Prostate gland (tissue), 2 donors: ENCODE results near the gene PRKAG2. TPM values are rescaled to one million over a fixed set of nuclear protein-coding genes. Genes with fewer than 3 reads are reported as not detected.

Experiments
- DNase-seq: peaks from one replicate; pipeline ENCODE4 v3.0.0-alpha.2; 2019; ENCODE audit warnings: low spot score
- H3K27ac ChIP-seq, 2 donors: fragments of 200-600 bp; sonication (generic); 2 replicates each; pipeline ENCODE4 v1.5.1; 2017 to 2019
- H3K27me3 ChIP-seq: fragments of 200-600 bp; sonication (generic); replicated peaks from 2 replicates; pipeline ENCODE4 v1.5.1; 2019; ENCODE audit not compliant: insufficient read depth
- H3K36me3 ChIP-seq, 2 donors: fragments of 200-600 bp; sonication (generic); 1 replicate in 1 of 2; 2 replicates in 1 of 2; pipeline versions ENCODE4 v1.5.1 to v1.8.1; 2017 to 2019
- H3K4me1 ChIP-seq: fragments of 200-600 bp; sonication (generic); replicated peaks from 2 replicates; pipeline ENCODE4 v1.5.1; 2019
- H3K4me3 ChIP-seq, 2 donors: fragments of 200-600 bp; sonication (generic); 2 replicates each; pipeline ENCODE4 v1.5.1; 2017 to 2019
- H3K9me3 ChIP-seq: fragments of 200-600 bp; sonication (generic); 2 replicates; pipeline ENCODE4 v1.5.1; 2017
- POLR2A ChIP-seq: fragments of 450-650 bp; IDR thresholded peaks from one replicate; pipeline ENCODE4 v1.6.1; 2016; ENCODE audit warnings: antibody characterized with exemption, mild to moderate bottlenecking
- POLR2AphosphoS5 ChIP-seq: sonication (generic); formaldehyde crosslinking; IDR thresholded peaks from one replicate; pipeline ENCODE4 v1.6.1; 2017; ENCODE audit warnings: antibody characterized with exemption
- WGBS: methylation state at CpG from one replicate; pipeline ENCODE4 v1.1.5; 2018; 5-methylcytosine and 5-hydroxymethylcytosine counted together
- intact Hi-C: fragments of 100-400 bp; cut with DNase I; formaldehyde crosslinking; loops from one replicate; pipeline ENCODE4 v1.14.2; 2022
- total RNA-seq, 2 donors: library from RNA; depleted of rRNA; stranded (reverse); fragments of >200 nt; gene quantifications; one replicate each; pipeline ENCODE4 v1.1.0, GENCODE V29; 2016
- TF ChIP-seq, protein P1 (sequence below), 4 experiments: fragments of 200-600 bp in 2 of 4; fragments of 450-650 bp in 2 of 4; sonication (generic) in 2 of 4; IDR thresholded peaks; 1 replicate in 3 of 4; 2 replicates in 1 of 4; pipeline ENCODE4 v1.5.1; 2016 to 2019; ENCODE audit warnings: antibody characterized with exemption in 4 of 4, mild to moderate bottlenecking in 2 of 4, moderate library complexity in 2 of 4

The PRKAG2 gene
- total RNA-seq, 2 donors from 2014 or later, result 31.6 to 38.1 TPM

DNA sequence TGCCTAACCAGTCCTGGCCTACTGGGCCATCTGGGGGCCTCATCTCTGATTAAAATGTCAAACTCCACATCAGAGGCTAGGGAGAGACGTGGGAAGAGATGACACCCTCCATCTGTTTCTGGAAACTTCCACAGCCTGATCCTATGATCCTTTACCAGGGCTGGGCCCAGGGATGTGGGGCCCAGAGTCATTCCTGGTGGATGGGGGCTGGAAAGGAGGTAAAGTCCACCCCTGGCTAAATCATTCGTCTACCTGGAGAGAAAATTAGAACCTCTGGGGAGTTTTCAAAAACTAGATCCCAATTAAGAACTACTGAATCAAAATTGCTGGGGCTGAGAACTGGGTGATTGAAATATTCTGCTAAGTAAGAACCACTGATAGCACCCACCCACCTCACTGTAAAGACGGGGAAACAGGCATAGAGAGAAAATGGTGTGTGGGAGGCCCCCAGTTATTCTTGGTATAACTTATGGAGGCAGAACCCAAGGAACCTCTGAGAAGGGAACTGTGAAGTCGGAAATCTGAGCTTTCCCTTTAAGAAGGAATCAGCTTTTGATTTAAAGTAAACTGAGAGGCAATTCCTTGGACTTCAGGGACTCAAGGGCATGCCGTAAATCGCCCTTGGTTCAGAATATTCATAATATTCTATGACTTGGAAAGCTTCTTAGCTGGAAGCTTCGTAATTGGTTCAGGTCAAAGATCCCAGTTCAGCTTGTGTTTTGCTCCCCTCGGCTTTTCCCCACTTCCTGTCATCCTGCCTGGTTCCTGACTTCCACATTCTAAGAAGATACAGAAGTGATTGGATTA lies 53.1 kb downstream of the PRKAG2 start:
- TF ChIP-seq POLR2A (no peak), POLR2AphosphoS5 (no peak)
- TF ChIP-seq, protein P1, sequence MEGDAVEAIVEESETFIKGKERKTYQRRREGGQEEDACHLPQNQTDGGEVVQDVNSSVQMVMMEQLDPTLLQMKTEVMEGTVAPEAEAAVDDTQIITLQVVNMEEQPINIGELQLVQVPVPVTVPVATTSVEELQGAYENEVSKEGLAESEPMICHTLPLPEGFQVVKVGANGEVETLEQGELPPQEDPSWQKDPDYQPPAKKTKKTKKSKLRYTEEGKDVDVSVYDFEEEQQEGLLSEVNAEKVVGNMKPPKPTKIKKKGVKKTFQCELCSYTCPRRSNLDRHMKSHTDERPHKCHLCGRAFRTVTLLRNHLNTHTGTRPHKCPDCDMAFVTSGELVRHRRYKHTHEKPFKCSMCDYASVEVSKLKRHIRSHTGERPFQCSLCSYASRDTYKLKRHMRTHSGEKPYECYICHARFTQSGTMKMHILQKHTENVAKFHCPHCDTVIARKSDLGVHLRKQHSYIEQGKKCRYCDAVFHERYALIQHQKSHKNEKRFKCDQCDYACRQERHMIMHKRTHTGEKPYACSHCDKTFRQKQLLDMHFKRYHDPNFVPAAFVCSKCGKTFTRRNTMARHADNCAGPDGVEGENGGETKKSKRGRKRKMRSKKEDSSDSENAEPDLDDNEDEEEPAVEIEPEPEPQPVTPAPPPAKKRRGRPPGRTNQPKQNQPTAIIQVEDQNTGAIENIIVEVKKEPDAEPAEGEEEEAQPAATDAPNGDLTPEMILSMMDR (IDR thresholded peaks at IDR 0.05), result no peak

DNA sequence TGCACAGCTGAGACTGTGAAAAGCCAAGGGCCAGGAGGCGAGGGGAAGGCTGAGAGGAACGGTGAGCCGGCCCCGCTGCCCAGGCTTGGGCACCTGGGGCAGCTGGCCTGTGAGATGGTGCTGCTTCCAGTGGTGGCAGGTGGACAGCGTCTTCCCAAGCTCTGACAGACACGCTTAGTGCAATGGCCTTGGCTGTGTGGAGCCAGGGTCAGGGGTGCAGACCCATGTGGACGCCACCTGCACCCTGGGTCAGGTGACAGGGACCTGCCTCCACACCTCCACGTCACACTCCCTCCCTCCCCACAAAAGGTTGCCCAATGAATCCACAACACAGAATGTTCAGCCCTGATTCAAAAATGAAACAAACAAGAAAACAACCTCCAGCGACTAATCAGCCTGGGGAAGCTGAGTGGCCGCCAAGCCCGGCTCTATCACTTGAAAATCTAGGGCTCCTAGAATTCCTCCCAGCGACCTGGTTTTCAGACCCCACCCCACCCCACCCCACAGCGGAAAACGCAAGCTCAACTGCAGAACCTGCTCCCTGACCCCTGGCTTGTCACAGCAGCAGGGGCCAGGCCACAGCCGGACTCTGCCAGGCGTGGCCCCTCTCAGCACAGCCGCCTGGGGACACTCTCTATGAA lies 54.3 kb downstream of the PRKAG2 start:
- DNase-seq, result no peak
- 89% methylated on average over 17 of the region's 17 CpGs for WGBS
- no peak for TF ChIP-seq POLR2AphosphoS5
- TF ChIP-seq, protein P1 (IDR thresholded peaks at IDR 0.05), result no peak
- no peak for TF ChIP-seq POLR2A
- Histone ChIP-seq H3K9me3 (no peaks in the 10 kb centered on the region), H3K27ac (no peak overlapping the region), H3K27me3 (no peaks in the 10 kb centered on the region), H3K4me3 (no peak overlapping the region), H3K4me1 (peaks cover 3% of the 10 kb centered on the region), H3K36me3 (no peaks in the 10 kb centered on the region)
- intact Hi-C loops, result no loop called here

More for the DNA sequence above, 53.1 kb downstream of the PRKAG2 start:
- no peak for DNase-seq
- Histone ChIP-seq H3K27me3 (no peaks in the 10 kb centered on the region), H3K4me3 (no peak overlapping the region), H3K27ac (no peak overlapping the region), H3K9me3 (no peaks in the 10 kb centered on the region), H3K4me1 (peaks cover 2% of the 10 kb centered on the region), H3K36me3 (no peaks in the 10 kb centered on the region)
- 59% methylated on average over 8 of the region's 8 CpGs for WGBS
- intact Hi-C loops, result no loop called here

DNA sequence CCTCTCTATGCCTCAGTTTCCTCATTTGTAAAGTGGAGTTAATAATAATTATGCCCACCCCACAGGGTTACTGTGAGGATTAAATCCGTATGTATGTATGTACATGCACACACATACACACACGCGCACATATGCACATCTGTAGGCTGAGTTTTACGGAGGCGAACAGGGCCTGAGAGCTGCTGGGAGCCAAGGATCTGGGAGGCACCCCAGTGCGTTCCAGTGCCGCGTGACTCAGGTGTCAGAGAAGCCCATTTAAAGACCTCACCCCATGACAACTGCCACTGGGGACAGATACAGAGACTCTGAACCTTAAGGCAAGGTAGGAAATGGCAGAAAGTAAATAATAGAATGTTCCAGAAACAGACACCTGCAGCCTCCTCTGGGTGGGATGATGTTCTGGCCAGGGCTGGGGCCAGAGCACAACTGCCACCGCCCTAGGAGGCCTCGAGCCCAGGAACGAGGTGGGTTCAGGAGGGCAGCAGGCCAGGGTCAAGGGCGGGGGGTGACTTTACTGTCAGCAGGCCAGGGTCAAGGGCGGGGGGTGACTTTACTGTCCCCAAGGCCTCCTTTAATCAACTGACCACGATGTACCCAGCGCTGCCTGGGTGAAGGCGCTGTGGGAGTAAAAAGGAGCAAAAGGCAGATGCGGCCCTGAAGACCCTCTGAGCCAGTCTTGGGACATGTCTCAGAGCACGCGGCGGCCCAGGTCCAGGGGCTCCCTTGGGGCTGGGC lies 54.9 kb downstream of the PRKAG2 start:
- intact Hi-C loops, result no loop called here
- no peak overlapping the region for H3K4me3 ChIP-seq
- no peaks in the 10 kb centered on the region for H3K27me3 ChIP-seq
- H3K4me1 ChIP-seq, result peaks cover 3% of the 10 kb centered on the region
- DNase-seq, result no peak
- H3K27ac ChIP-seq, result no peak overlapping the region
- no peak for TF ChIP-seq POLR2AphosphoS5
- TF ChIP-seq POLR2A, result no peak
- TF ChIP-seq, protein P1 (IDR thresholded peaks at IDR 0.05), result no peak
- 88% methylated on average over 20 of the region's 20 CpGs for WGBS
- no peaks in the 10 kb centered on the region for H3K9me3 ChIP-seq
- H3K36me3 ChIP-seq, result no peaks in the 10 kb centered on the region

DNA sequence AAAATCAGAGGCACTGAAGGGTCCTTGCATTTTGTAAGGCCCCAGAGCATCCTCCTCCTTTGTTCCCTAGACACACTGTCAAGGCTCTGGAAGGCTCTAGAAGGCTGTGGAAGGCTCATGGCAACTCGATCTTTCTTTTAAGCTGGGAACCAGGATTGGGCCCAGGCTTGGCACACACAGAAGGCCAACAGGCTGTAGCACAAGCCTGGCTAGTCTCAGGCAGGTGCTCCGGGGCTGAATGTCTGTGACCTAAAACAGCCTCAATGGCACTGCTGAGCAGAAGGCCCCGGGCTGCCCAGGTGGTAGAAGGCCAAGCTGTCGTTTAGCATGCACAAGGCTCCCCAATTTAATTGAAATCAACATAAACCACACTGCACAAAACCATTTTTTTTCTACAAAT lies 55.7 kb downstream of the PRKAG2 start:
- no peaks in the 10 kb centered on the region for H3K36me3 ChIP-seq
- H3K4me3 ChIP-seq, result no peak overlapping the region
- peaks cover 3% of the 10 kb centered on the region for H3K4me1 ChIP-seq
- TF ChIP-seq POLR2A (no peak), POLR2AphosphoS5 (no peak)
- TF ChIP-seq, protein P1 (IDR thresholded peaks at IDR 0.05), result no peak
- DNase-seq, result no peak
- H3K9me3 ChIP-seq, result no peaks in the 10 kb centered on the region
- intact Hi-C loops, result no loop called here
- no peak overlapping the region for H3K27ac ChIP-seq
- no peaks in the 10 kb centered on the region for H3K27me3 ChIP-seq
- WGBS, result 89% methylated on average over 4 of the region's 4 CpGs
